ENCODE measurements around the gene PCLAF.
"Not testable (repeated sequence)": the region's sequence is repeated elsewhere in the genome, so short reads cannot be mapped to it uniquely, and the experiment has no call there.

The PCLAF gene, protein sequence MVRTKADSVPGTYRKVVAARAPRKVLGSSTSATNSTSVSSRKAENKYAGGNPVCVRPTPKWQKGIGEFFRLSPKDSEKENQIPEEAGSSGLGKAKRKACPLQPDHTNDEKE

DNA sequence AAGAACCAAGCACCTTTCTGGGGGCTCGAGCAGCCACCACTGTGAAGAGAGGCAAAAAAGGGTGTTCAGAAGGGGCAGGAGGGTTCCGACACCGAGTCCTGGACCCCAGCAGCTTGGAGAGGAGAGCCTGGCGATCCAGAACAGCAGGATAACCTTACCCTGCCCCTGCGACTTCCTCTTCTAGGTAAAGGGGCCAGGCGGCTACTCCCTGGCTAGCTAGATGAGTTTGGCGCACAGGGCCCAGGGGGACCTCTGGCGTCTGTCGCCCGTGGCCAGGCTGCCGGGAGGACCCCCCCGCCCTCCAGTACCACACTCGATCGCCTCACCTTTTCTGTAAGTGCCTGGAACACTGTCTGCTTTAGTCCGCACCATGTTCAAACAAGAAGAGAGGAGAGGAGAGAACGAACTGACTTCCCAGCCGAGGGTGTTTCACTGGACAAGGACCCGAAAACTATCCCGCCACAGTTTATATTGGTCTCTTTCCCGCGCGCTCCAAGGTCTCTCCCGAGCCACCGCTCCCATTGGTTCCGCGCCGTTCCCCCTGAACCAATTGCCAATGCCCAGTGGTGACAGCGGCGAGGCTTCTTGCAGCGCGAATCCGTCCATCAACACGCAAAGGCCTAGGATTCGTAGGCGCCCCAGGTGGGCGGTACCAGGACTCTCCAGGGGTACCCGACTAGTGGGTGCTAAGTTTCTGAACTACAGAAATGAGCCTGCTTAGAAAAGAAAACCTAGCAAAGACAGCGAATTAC is at the start of gene PCLAF:
Gene PCLAF, minus strand, starts transcription at position 442 of the 752 bp plus-strand sequence. Its CDS starts 70 bp downstream, at position 372.
- peak; percentile 99 for DNase-seq

GRCh38 chr15:64430000-64430735 is 48.9 kb upstream of the PCLAF start:
- peak; percentile 94 for DNase-seq

- DNase-seq: peak; percentile 17
These were observed 48.2 kb upstream of the PCLAF start for GRCh38 chr15:64429448-64429847.

- peak; percentile 53 for DNase-seq
These were observed 45.7 kb upstream of the PCLAF start for GRCh38 chr15:64426845-64427465.

DNA sequence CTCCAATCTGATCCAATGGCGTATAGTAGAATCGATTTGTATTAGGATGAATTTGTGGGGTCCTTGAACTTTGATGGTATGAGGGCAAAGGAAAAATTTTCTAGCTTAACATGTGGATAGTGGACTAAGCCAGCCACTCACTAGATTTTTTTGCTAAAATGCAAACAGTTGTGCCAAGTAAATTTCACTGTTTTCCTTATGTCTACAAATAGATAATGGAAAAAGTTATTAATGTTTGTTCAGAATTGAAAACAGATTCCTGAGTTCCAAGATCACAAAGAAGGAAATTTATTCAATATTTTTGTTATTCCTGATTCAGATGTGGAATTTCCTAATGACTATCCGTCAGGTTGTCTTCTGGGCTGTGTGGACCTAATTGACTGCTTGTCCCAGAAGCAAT is 44.0 kb upstream of the PCLAF start:
- no peak for DNase-seq

DNA sequence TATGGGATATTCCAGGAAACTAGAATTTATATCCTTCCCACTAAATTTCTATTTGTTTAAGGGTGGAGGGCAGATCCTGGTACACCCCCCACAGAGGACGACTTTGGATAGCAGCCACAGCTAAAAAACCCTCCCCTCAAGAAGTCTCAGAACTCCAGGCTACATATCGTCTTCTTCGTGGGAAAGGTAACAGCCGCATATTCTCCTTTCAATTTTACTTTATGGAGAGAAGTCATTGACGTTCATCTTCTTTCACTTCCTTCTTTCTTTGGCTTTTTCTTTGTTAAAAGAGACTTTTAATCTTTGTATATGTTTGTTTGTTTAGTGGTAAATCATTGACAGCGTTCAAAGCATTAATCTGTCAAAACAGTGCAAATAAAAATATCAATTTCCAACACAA is 42.7 kb upstream of the PCLAF start:
- no peak for DNase-seq

- DNase-seq: no peak
These were observed 41.5 kb upstream of the PCLAF start for GRCh38 chr15:64422697-64423096.

- no peak for DNase-seq
These were observed 31.0 kb upstream of the PCLAF start for GRCh38 chr15:64412216-64412615.

- no peak for DNase-seq
These were observed 19.3 kb upstream of the PCLAF start for GRCh38 chr15:64400583-64400982.

DNA sequence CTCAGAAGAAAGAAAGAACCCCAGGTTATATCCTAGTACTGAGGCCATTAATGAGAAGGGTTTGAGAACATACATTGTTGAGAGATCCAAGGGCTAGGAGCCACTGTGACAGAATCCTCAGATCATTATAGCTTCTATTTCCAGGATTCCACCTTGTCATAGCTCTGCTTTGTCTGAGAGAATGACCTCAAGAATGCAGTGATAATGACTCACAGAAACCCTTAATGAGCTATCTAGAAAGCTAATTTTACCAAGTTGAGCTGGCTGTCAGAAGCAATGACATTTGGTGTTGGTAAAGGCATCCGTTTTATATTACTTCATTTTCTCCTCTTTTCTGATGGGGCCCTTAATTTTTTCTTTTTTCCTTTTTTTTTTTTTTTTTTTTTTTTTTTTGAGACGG is 17.3 kb upstream of the PCLAF start:
- DNase-seq: no peak

DNA sequence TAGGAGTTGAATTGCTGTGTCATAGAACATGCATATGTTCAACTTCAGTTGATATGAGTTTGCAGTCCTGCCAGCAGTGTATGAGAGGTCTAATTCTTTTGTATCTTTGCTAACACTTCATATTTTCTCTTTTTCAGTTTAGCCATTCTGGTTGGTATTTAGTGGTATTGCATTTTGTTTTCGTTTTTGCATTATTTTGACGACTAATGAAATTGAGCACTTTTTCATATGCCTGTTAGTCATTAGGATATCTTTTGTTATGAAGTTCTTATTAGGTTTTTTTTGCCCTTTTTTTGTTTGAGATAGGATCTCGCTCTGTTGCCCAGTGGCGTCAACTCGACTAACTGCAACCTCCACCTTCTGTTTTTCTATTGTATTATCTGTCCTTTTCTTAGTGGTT is 15.5 kb upstream of the PCLAF start:
- no peak for DNase-seq

DNA sequence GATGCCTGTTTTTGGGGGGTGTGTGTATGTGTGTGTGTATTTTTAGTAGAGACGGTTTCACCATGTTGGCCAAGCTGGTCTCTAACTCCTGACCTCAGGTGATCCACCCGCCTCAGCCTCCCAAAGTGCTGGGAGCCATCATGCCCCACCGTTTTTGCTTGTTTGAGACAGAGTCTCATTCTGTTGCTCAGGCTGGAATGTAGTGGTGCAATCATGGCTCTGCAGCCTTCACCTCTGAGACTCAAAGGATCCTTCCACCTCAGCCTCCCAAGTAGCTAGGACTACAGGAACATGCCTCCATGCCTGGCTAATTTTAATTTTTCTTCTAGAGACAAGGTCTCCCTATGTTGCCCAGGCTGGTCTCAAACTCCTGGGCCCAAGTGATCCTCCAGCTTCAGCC is 11.2 kb upstream of the PCLAF start:
- not testable (repeated sequence) for DNase-seq

DNA sequence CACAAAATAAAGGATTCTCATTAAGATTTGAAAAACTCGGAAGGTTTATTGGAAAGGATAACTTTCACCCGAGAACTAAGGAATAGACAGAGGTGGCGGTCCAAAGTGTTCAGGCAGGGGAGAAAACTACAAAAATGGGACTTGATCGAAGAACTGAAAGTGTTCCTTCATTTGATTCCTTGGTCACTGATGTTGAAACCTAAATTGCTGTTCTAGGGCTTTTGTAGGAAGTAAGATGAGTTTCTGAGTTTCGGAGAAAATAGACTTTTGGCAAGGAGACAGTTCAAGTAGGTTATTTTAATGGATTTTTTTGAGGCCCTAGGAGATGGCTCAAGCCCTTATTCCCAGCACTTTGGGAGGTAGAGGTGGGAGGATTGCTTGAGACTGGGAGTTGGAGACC is 7.8 kb upstream of the PCLAF start:
- DNase-seq: no peak

- peak; percentile 98 for DNase-seq
These were observed 6.4 kb upstream of the PCLAF start, which contains the start of gene TRIP4 for GRCh38 chr15:64387562-64388168. TSS of gene TRIP4 (plus strand) at chr15:64387836. CDS start at chr15:64387864, 28 bp downstream.

- no peak for DNase-seq
These were observed 5.0 kb upstream of the PCLAF start for GRCh38 chr15:64386291-64386690.

DNA sequence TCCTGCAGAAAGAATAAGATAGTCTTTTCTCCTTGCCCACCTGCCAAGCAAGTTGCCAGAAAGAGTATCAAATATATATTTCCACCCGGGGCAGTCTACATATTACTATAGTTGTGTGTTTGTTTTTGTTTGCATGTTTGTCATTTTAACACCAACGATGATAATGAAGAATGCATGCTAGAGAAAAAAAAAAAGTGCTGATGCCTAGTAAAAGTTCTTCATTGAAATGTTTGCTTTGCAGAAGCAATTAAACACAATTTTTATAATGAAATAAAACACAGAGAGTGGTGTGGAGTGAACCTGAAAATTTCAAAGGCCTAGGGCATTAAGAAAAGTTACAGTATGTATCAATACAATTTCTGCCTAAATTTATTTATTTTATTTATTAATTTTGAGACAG is 2.5 kb upstream of the PCLAF start:
- DNase-seq: no peak

DNA sequence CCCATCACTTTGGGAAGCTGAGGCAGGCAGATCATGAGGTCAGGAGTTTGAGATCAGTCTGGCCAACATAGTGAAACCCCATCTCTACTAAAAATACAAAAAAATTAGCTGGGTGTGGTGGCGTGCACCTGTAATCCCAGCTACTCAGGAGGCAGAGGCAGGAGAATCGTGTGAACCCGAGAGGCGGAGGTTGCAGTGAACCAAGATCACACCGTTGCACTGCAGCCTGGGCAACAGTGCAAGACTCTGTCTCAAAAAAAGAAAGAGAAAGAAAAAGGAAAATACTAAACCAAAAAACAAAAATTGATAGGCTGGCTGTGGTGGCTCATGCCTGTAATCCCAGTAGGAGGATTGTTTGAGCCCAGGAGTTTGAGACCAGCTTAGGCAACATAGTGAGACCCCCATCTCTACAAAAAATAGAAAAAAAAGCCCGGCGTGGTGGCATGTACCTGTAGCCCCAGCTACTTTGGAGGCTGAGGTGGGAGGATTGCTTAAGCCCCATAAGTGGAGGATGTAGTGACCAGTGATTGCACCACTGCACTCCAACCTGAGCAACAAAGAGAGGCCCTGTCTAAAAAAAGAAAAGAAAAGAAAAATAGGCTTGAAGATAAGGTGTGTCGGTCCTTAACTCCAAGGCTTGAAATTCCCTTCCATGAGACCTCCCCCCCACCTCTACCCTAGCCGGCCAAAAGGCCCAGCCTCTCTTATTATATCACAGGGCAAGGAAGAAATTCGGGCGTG is 941 bp downstream of the PCLAF start:
- DNase-seq: peak; percentile 27

- DNase-seq: no peak
These were observed 1.9 kb downstream of the PCLAF start for GRCh38 chr15:64379216-64379960.

DNA sequence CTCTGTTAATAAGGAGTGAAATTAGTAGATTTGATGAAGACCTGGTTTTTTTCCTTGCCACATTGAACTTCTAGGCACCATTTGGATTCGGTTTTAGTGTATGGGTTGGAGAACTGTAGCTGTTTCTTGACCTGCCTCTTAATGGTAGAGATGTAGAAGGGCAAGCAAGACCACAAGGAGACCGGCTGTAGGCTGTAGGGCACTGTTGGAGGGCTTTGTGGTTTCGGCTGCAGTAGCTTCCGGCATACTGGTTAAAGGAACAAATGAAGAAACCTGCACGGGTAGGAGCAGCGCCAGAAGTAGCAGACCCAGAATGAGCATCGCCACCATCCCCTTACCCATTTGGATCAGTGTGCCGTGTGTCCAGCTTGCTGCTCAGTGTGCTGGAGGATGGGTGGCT is 7.9 kb downstream of the PCLAF start:
- no peak for DNase-seq

DNA sequence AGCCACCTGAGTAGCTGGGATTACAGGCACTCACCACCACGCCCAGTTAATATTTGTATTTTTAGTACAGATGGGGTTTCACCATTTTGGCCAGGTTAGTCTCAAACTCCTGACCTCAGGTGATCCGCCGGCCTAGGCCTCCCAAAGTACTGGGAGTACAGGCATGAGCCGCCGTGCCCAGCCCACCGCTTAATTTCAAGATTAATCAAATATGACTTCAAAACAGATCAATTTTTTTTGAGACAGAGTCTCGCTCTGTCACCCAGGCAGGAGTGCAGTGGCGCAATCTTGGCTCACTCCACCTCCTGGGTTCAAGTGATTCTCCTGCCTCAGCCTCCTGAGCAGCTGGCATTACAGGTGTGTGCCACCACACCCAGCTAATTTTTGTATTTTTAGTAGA is 9.9 kb downstream of the PCLAF start:
- DNase-seq: not testable (repeated sequence)

- no peak for DNase-seq
These were observed 12.1 kb downstream of the PCLAF start for GRCh38 chr15:64369078-64369607.
